K562 (cell line): ENCODE measurements around the gene AVPI1. TPM values are rescaled to one million over a fixed set of nuclear protein-coding genes. Genes with fewer than 3 reads are reported as not detected.

Experiments
- CBX8 ChIP-seq: fragments of 200-600 bp; sonication (generic); IDR thresholded peaks from 2 replicates; pipeline ENCODE4 v1.6.1; 2012; ENCODE audit warnings: borderline replicate concordance, mixed run types, low read depth, mild to moderate bottlenecking, moderate library complexity, mixed read lengths, low read length, control low read depth, inconsistent platforms; ENCODE audit not compliant: poor library complexity, severe bottlenecking; ENCODE audit errors: extremely low read depth
- EGR1 ChIP-seq: fragments of 450-650 bp; conservative IDR thresholded peaks from 2 replicates; pipeline ENCODE4 v1.6.1; 2017; ENCODE audit warnings: mild to moderate bottlenecking
- ESRRB ChIP-seq: fragments of 250-450 bp; sonication (Bioruptor Pico); IDR thresholded peaks from 2 replicates; pipeline ENCODE4 v1.5.0; 2020; ENCODE audit warnings: mild to moderate bottlenecking, moderate library complexity, borderline replicate concordance
- FOSL1 ChIP-seq: fragments of 200-800 bp; sonication (Bioruptor generic); conservative IDR thresholded peaks from 2 replicates; pipeline ENCODE4 v1.6.1; 2016; ENCODE audit warnings: missing genetic modification characterization, missing compliant biosample characterization
- FOXJ3 ChIP-seq: sonication (generic); formaldehyde crosslinking; IDR thresholded peaks from 2 replicates; pipeline ENCODE4 v1.4.0; 2020; ENCODE audit warnings: mild to moderate bottlenecking, missing genetic modification reagents
- JUN ChIP-seq, 2 experiments: sonication (generic) in 1 of 2; formaldehyde crosslinking in 1 of 2; IDR thresholded peaks; 2 replicates each; pipeline versions ENCODE4 v1.6.1 to v1.8.0; 2012 to 2022; ENCODE audit warnings: borderline replicate concordance in 2 of 2, mild to moderate bottlenecking in 2 of 2, improper control_type of control experiment in 1 of 2, low read depth in 1 of 2, low read length in 1 of 2, missing genetic modification reagents in 1 of 2
- KDM4B ChIP-seq, 2 experiments: fragments of 450-650 bp in 1 of 2; sonication (generic) in 1 of 2; IDR thresholded peaks; 2 replicates each; pipeline ENCODE4 v1.6.1; 2016 to 2017; ENCODE audit warnings: borderline replicate concordance in 2 of 2, antibody characterized with exemption in 1 of 2, low read depth in 1 of 2, mild to moderate bottlenecking in 1 of 2
- KDM5B ChIP-seq: fragments of 200-600 bp; sonication (generic); IDR thresholded peaks from 2 replicates; pipeline ENCODE4 v1.6.1; 2012; ENCODE audit warnings: low read depth, mild to moderate bottlenecking, moderate library complexity, low read length, control low read depth, inconsistent platforms; ENCODE audit not compliant: insufficient replicate concordance
- MED1 ChIP-seq: sonication (generic); formaldehyde crosslinking; IDR thresholded peaks from 2 replicates; pipeline ENCODE4 v1.8.1; 2023; ENCODE audit warnings: missing genetic modification reagents, borderline replicate concordance
- SAFB2 ChIP-seq: fragments of 200-400 bp; formaldehyde crosslinking; IDR thresholded peaks from 2 replicates; pipeline ENCODE4 v1.6.1; 2018; ENCODE audit warnings: borderline replicate concordance, low read length, low read depth, moderate library complexity; ENCODE audit not compliant: severe bottlenecking
- SMARCB1 ChIP-seq: IDR thresholded peaks from 2 replicates; pipeline ENCODE4 v1.6.1; 2011; ENCODE audit warnings: improper control_type of control experiment, low read depth; ENCODE audit not compliant: insufficient read length
- SUPT5H ChIP-seq: fragments of 450-650 bp; IDR thresholded peaks from 2 replicates; pipeline ENCODE4 v1.6.1; 2016
- THRAP3 ChIP-seq: fragments of 450-650 bp; IDR thresholded peaks from 2 replicates; pipeline ENCODE4 v1.6.1; 2016; ENCODE audit warnings: mild to moderate bottlenecking, inconsistent platforms, borderline replicate concordance
- ZNF584 ChIP-seq: fragments of 200-800 bp; sonication (Bioruptor generic); IDR thresholded peaks from 2 replicates; pipeline ENCODE4 v1.6.1; 2016; ENCODE audit warnings: low read depth, mild to moderate bottlenecking, missing genetic modification characterization, missing compliant biosample characterization
- ZNF586 ChIP-seq: fragments of 450-650 bp; formaldehyde crosslinking; conservative IDR thresholded peaks from 2 replicates; pipeline ENCODE4 v1.4.0; 2020; ENCODE audit warnings: mild to moderate bottlenecking, moderate library complexity
- ZNF76 ChIP-seq: fragments of 250-450 bp; sonication (Bioruptor Pico); IDR thresholded peaks from 2 replicates; pipeline ENCODE4 v1.4.0; 2020; ENCODE audit warnings: mild to moderate bottlenecking, moderate library complexity, borderline replicate concordance
- ZNF780A ChIP-seq: fragments of 250-450 bp; sonication (Bioruptor Pico); IDR thresholded peaks from 2 replicates; pipeline ENCODE4 v1.5.0; 2021; ENCODE audit warnings: mild to moderate bottlenecking
- ZSCAN32 ChIP-seq: fragments of 450-650 bp; formaldehyde crosslinking; IDR thresholded peaks from 2 replicates; pipeline ENCODE4 v1.4.0; 2020; ENCODE audit warnings: mild to moderate bottlenecking, moderate library complexity
- polyA plus RNA-seq, 8 experiments: library from polyadenylated mRNA; depleted of rRNA in 4 of 8; stranded (reverse) in 5 of 8; unstranded in 3 of 8; fragments of >200 nt; fragmentation: Nextera tagmentation in 2 of 8; fragmentation: Illumina TruSeq in 1 of 8; extraction: Ambion mirVana in 2 of 8; extraction: Trizol in 1 of 8; gene quantifications; 2 replicates each; pipeline versions ENCODE4 v1.2.1 to v1.2.3, GENCODE V29; 2011 to 2014; ENCODE audit warnings: inconsistent platforms in 1 of 8, missing spikeins in 1 of 8
- total RNA-seq, 7 experiments: library from RNA; depleted of rRNA in 6 of 7; stranded (reverse); fragments of >200 nt in 6 of 7; fragmentation: Illumina TruSeq in 2 of 7; extraction: Trizol in 2 of 7; gene quantifications; 2 replicates each; pipeline versions ENCODE4 v1.2.1 to v1.2.3, GENCODE V29; 2011 to 2021; ENCODE audit warnings: low replicate concordance in 1 of 7
- TF ChIP-seq, protein P1 (sequence below), 2 experiments: fragments of 450-650 bp; conservative IDR thresholded peaks; 2 replicates each; pipeline ENCODE4 v1.6.1; 2017; ENCODE audit warnings: mild to moderate bottlenecking in 2 of 2, moderate library complexity in 2 of 2
- TF ChIP-seq, protein P2 (sequence below): sonication (generic); formaldehyde crosslinking; IDR thresholded peaks from 2 replicates; pipeline ENCODE4 v1.8.1; 2023; ENCODE audit warnings: mild to moderate bottlenecking, missing genetic modification reagents
- TF ChIP-seq, protein P3 (sequence below): fragments of 450-650 bp; formaldehyde crosslinking; IDR thresholded peaks from 2 replicates; pipeline ENCODE4 v1.4.0; 2022; ENCODE audit warnings: missing genetic modification characterization

AVPI1 gene
- total and polyA plus RNA-seq, 9 of the 15 experiments (the other 6 are each of a cell fraction or from before 2014, with no cell fraction given): 0.90 to 10.4 (median 7.4) TPM

DNA sequence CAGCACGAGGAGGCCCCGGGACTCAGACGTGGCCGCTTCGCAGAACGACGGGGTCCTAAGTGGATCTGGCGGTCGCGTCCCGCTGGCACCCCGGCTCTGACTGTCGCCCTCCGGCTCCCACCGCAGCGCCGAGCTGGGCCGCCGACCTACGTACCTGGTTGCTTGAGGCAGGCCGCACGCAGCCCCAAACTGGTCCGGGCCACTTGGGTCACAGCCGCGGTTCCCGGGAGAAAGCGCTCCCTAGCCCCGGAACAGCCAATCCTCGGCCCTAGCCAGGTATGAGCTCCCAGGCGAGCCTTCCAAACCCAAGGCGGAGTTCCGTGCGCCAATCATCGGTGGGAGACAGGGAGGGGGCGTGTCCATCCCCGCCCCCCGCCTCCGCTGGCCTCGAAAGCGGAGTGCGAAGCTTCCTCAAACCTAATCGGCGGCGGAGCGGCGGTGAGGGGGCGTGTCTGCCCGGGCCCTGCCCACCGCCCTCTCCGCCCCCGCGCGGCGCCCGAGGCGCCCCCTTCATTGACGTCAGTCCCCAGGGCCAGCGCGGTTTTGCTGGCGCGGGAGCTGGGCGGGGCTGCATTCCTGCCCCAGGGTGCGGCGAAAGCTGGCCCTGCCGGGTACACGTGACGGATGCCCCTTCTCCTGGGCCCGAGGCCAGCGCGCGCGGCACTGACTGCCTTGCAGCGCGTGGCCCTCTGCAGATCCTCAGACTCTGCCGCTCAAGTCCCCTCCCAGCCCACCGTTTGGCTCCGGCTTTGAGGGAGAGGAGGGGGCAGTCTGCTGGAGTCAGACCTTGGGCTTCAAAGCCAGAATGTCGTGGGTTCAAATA lies at the start of gene AVPI1 (continued):
- TF ChIP-seq ZNF586 (no peak), SUPT5H (peak; percentile 65), EGR1 (peak; percentile 100), MED1 (no peak), CBX8 (no peak), KDM4B (IDR thresholded peaks at IDR 0.05; ENCODE audit: borderline replicate concordance in 2 of 2, low read depth in 1 of 2) (peak in 1 of 2 experiments; percentile 76; a peak in 1 of 4 replicates), ZNF780A (no peak), ZSCAN32 (0 out of 2 replicates have a peak, but pooled peaks have one; percentile 31), JUN (IDR thresholded peaks at IDR 0.05; ENCODE audit: borderline replicate concordance, low read depth, low read length) (0 out of 2 replicates have a peak, but pooled peaks have one; percentile 23), JUN (CRISPR knock-in tag; IDR thresholded peaks at IDR 0.05; ENCODE audit: borderline replicate concordance) (no peak), THRAP3 (no peak), FOSL1 (tag) (0 out of 2 replicates have a peak, but pooled peaks have one; percentile 7), KDM5B (peak; percentile 66), ZNF584 (no peak), ESRRB (CRISPR knock-in tag) (no peak), ZNF76 (CRISPR knock-in tag) (peak; percentile 49; the same call in 1 of the 2 replicates), SAFB2 (no peak), SMARCB1 (no peak), FOXJ3 (CRISPR knock-in tag) (no peak)
- TF ChIP-seq, protein P1, sequence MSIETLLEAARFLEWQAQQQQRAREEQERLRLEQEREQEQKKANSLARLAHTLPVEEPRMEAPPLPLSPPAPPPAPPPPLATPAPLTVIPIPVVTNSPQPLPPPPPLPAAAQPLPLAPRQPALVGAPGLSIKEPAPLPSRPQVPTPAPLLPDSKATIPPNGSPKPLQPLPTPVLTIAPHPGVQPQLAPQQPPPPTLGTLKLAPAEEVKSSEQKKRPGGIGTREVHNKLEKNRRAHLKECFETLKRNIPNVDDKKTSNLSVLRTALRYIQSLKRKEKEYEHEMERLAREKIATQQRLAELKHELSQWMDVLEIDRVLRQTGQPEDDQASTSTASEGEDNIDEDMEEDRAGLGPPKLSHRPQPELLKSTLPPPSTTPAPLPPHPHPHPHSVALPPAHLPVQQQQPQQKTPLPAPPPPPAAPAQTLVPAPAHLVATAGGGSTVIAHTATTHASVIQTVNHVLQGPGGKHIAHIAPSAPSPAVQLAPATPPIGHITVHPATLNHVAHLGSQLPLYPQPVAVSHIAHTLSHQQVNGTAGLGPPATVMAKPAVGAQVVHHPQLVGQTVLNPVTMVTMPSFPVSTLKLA (conservative IDR thresholded peaks at IDR 0.05): peak; percentile 82 to 92
- TF ChIP-seq, protein P2, sequence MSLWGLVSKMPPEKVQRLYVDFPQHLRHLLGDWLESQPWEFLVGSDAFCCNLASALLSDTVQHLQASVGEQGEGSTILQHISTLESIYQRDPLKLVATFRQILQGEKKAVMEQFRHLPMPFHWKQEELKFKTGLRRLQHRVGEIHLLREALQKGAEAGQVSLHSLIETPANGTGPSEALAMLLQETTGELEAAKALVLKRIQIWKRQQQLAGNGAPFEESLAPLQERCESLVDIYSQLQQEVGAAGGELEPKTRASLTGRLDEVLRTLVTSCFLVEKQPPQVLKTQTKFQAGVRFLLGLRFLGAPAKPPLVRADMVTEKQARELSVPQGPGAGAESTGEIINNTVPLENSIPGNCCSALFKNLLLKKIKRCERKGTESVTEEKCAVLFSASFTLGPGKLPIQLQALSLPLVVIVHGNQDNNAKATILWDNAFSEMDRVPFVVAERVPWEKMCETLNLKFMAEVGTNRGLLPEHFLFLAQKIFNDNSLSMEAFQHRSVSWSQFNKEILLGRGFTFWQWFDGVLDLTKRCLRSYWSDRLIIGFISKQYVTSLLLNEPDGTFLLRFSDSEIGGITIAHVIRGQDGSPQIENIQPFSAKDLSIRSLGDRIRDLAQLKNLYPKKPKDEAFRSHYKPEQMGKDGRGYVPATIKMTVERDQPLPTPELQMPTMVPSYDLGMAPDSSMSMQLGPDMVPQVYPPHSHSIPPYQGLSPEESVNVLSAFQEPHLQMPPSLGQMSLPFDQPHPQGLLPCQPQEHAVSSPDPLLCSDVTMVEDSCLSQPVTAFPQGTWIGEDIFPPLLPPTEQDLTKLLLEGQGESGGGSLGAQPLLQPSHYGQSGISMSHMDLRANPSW (CRISPR knock-in tag): no peak
- TF ChIP-seq, protein P3, sequence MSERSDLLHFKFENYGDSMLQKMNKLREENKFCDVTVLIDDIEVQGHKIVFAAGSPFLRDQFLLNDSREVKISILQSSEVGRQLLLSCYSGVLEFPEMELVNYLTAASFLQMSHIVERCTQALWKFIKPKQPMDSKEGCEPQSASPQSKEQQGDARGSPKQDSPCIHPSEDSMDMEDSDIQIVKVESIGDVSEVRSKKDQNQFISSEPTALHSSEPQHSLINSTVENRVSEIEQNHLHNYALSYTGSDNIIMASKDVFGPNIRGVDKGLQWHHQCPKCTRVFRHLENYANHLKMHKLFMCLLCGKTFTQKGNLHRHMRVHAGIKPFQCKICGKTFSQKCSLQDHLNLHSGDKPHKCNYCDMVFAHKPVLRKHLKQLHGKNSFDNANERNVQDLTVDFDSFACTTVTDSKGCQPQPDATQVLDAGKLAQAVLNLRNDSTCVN (CRISPR knock-in tag): no peak
